HL-60 (cell line): ENCODE results near the gene MYO3A.

Source experiments
- GABPA ChIP-seq: IDR thresholded peaks from 2 replicates; pipeline ENCODE4 v1.6.1; 2012; ENCODE audit warnings: low read depth
- TF ChIP-seq, protein P1 (sequence below): IDR thresholded peaks from one replicate; pipeline ENCODE4 v1.5.1; 2011; ENCODE audit warnings: low read length, control low read depth, inconsistent platforms; ENCODE audit not compliant: insufficient read depth

DNA sequence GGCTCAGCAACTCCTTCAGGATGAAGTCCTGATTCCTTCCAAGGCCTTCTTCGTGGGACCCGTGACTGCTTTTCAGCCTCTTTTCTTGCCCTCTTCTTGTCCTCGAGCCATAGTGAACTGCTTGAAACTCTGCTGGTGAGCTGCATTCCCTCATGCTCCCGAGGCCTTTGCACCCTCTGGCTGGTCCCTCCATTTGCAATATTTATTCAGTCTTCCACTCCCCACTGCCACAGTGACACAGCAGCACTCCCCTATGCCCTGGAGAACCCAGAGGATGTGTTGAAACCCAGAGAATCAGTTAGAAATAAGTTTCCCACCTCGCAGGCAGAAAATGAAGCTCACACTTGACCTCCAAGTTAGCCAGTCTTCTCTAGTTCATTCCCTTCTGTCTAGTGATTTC is 260.2 kb downstream of the MYO3A start:
- TF ChIP-seq, protein P1, sequence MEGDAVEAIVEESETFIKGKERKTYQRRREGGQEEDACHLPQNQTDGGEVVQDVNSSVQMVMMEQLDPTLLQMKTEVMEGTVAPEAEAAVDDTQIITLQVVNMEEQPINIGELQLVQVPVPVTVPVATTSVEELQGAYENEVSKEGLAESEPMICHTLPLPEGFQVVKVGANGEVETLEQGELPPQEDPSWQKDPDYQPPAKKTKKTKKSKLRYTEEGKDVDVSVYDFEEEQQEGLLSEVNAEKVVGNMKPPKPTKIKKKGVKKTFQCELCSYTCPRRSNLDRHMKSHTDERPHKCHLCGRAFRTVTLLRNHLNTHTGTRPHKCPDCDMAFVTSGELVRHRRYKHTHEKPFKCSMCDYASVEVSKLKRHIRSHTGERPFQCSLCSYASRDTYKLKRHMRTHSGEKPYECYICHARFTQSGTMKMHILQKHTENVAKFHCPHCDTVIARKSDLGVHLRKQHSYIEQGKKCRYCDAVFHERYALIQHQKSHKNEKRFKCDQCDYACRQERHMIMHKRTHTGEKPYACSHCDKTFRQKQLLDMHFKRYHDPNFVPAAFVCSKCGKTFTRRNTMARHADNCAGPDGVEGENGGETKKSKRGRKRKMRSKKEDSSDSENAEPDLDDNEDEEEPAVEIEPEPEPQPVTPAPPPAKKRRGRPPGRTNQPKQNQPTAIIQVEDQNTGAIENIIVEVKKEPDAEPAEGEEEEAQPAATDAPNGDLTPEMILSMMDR: no peak
- no peak for TF ChIP-seq GABPA
